H1 (cell line): ENCODE results near the gene PIAS1. TPM values are rescaled to one million over a fixed set of nuclear protein-coding genes. Genes with fewer than 3 reads are reported as not detected.

ENCODE experiments used
- CTCF ChIA-PET: fragments of 300-600 bp; sonication (Branson Sonifier 250); formaldehyde crosslinking; loops from one replicate; lab custom pipeline; 2021; ENCODE audit not compliant: partially characterized antibody; lab: Charles Lee
- POLR2A ChIA-PET: fragments of 300-600 bp; sonication (Branson Sonifier 250); formaldehyde crosslinking; loops from one replicate; lab custom pipeline; 2021; ENCODE audit warnings: inconsistent platforms; ENCODE audit not compliant: partially characterized antibody; lab: Charles Lee
- DNase-seq, 2 experiments: peaks; one replicate each; pipeline versions ENCODE4 v3.0.0 to v3.0.0-alpha.2; 2010 to 2022; ENCODE audit warnings: low spot score in 2 of 2, low read depth in 1 of 2, mixed read lengths in 1 of 2
- FAIRE-seq: peaks from 2 replicates; lab custom pipeline; 2011; peaks lifted over from hg19 to GRCh38; lab: Jason Lieb, UNC
- H2AFZ ChIP-seq: 2 replicates; pipeline ENCODE4 v1.8.1; 2012; ENCODE audit warnings: low read length, inconsistent platforms
- H2AK5ac ChIP-seq: 2 replicates; pipeline ENCODE4 v1.6.1; 2013; ENCODE audit warnings: low read depth, low read length
- H2BK120ac ChIP-seq: replicated peaks from 2 replicates; pipeline ENCODE3; 2013; ENCODE audit warnings: low read depth, low read length, inconsistent platforms
- H2BK12ac ChIP-seq: 2 replicates; pipeline ENCODE4 v1.6.1; 2013; ENCODE audit warnings: low read depth, low read length
- H2BK15ac ChIP-seq: 2 replicates; pipeline ENCODE4 v1.6.1; 2013; ENCODE audit warnings: low read length
- H2BK20ac ChIP-seq: 2 replicates; pipeline ENCODE4 v1.6.1; 2013; ENCODE audit warnings: low read length
- H2BK5ac ChIP-seq: 2 replicates; pipeline ENCODE4 v1.6.1; 2013; ENCODE audit warnings: low read depth, low read length
- H3K14ac ChIP-seq: 2 replicates; pipeline ENCODE4 v1.6.1; 2013; ENCODE audit warnings: inconsistent platforms; ENCODE audit not compliant: insufficient read length
- H3K18ac ChIP-seq: 2 replicates; pipeline ENCODE4 v1.6.1; 2013; ENCODE audit warnings: low read length; ENCODE audit errors: extremely low read depth
- H3K23ac ChIP-seq: 2 replicates; pipeline ENCODE4 v1.6.1; 2013; ENCODE audit warnings: inconsistent platforms; ENCODE audit not compliant: insufficient read length
- H3K23me2 ChIP-seq: 2 replicates; pipeline ENCODE4 v1.6.1; 2013; ENCODE audit warnings: low read depth, low read length
- H3K27ac ChIP-seq: 2 replicates; pipeline ENCODE4 v1.6.1; 2011; ENCODE audit warnings: low read depth, low read length, inconsistent platforms
- H3K27me3 ChIP-seq, 4 experiments: replicated peaks in 1 of 4; 1 replicate in 1 of 4; 2 replicates in 3 of 4; pipeline versions ENCODE4 v1.6.1 to v1.8.1; 2011 to 2013; ENCODE audit warnings: low read length in 3 of 4, mild to moderate bottlenecking in 3 of 4, inconsistent platforms in 2 of 4, mixed read lengths in 2 of 4, moderate library complexity in 1 of 4; ENCODE audit not compliant: control insufficient read depth in 3 of 4, insufficient read depth in 3 of 4; ENCODE audit errors: extremely low read depth in 1 of 4
- H3K36me3 ChIP-seq, 4 experiments: 2 replicates each; pipeline versions ENCODE4 v1.6.1 to v1.8.1; 2011 to 2013; ENCODE audit warnings: mild to moderate bottlenecking in 4 of 4, low read length in 3 of 4, moderate library complexity in 2 of 4, control low read depth in 1 of 4, inconsistent platforms in 1 of 4; ENCODE audit not compliant: insufficient read depth in 4 of 4, control insufficient read depth in 2 of 4
- H3K4ac ChIP-seq: replicated peaks from 2 replicates; pipeline ENCODE3; 2013; ENCODE audit warnings: low read length, low read depth, mixed read lengths, inconsistent platforms; ENCODE audit not compliant: insufficient read length
- H3K4me1 ChIP-seq, 4 experiments: replicated peaks in 1 of 4; 1 replicate in 1 of 4; 2 replicates in 3 of 4; pipeline versions ENCODE4 v1.6.1 to v1.8.1; 2011 to 2013; ENCODE audit warnings: low read length in 3 of 4, inconsistent platforms in 2 of 4, mixed read lengths in 1 of 4; ENCODE audit not compliant: insufficient read depth in 4 of 4, control insufficient read depth in 3 of 4
- H3K4me2 ChIP-seq, 2 experiments: 2 replicates each; pipeline versions ENCODE4 v1.6.1 to v1.8.1; 2011 to 2013; ENCODE audit warnings: low read depth in 2 of 2, low read length in 2 of 2, control low read depth in 1 of 2, inconsistent platforms in 1 of 2, mild to moderate bottlenecking in 1 of 2; ENCODE audit not compliant: insufficient read depth in 1 of 2
- H3K4me3 ChIP-seq, 4 experiments: fragments of 200-600, 300-600 bp in 1 of 4; sonication (generic), shearing (Covaris generic), sonication (Bioruptor Twin) in 1 of 4; 2 replicates each; pipeline versions ENCODE4 v1.5.1 to v1.8.1; 2011 to 2016; ENCODE audit warnings: low read length in 4 of 4, low read depth in 3 of 4, control low read depth in 2 of 4, inconsistent platforms in 2 of 4, mild to moderate bottlenecking in 2 of 4, mixed read lengths in 1 of 4, moderate library complexity in 1 of 4; ENCODE audit not compliant: insufficient read depth in 2 of 4; ENCODE audit errors: extremely low read depth in 1 of 4
- H3K56ac ChIP-seq: replicated peaks from 2 replicates; pipeline ENCODE3; 2013; ENCODE audit warnings: low read depth, mild to moderate bottlenecking, mixed read lengths, low read length, inconsistent platforms; ENCODE audit not compliant: insufficient read length
- H3K79me1 ChIP-seq: 2 replicates; pipeline ENCODE4 v1.6.1; 2013; ENCODE audit warnings: low read depth, low read length, control low read depth
- H3K79me2 ChIP-seq, 2 experiments: 2 replicates each; pipeline versions ENCODE4 v1.6.1 to v1.8.1; 2012 to 2013; ENCODE audit warnings: low read length in 2 of 2, mild to moderate bottlenecking in 2 of 2, inconsistent platforms in 1 of 2; ENCODE audit not compliant: insufficient read depth in 2 of 2, control insufficient read depth in 1 of 2
- H3K9ac ChIP-seq, 4 experiments: replicated peaks in 1 of 4; 1 replicate in 1 of 4; 2 replicates in 3 of 4; pipeline versions ENCODE4 v1.6.1 to v1.8.1; 2011 to 2013; ENCODE audit warnings: low read depth in 3 of 4, low read length in 3 of 4, control low read depth in 2 of 4, mild to moderate bottlenecking in 2 of 4, moderate library complexity in 2 of 4, inconsistent platforms in 1 of 4; ENCODE audit errors: extremely low read depth in 1 of 4
- H3K9me3 ChIP-seq, 2 experiments: 2 replicates each; pipeline versions ENCODE4 v1.6.1 to v1.8.1; 2012 to 2013; ENCODE audit warnings: mild to moderate bottlenecking in 2 of 2, moderate library complexity in 2 of 2, control low read depth in 1 of 2, inconsistent platforms in 1 of 2, low read depth in 1 of 2, low read length in 1 of 2, mixed read lengths in 1 of 2; ENCODE audit not compliant: insufficient read depth in 2 of 2
- H4K20me1 ChIP-seq, 2 experiments: replicated peaks in 1 of 2; 2 replicates each; pipeline versions ENCODE3 to v1.8.1; 2011 to 2013; ENCODE audit warnings: inconsistent platforms in 2 of 2, low read length in 2 of 2, mild to moderate bottlenecking in 1 of 2; ENCODE audit not compliant: insufficient read depth in 2 of 2, control insufficient read depth in 1 of 2
- H4K5ac ChIP-seq: 2 replicates; pipeline ENCODE4 v1.6.1; 2013; ENCODE audit warnings: low read length, low read depth, mixed read lengths, inconsistent platforms; ENCODE audit not compliant: insufficient read length
- H4K8ac ChIP-seq: 2 replicates; pipeline ENCODE4 v1.8.0; 2013; ENCODE audit warnings: mild to moderate bottlenecking, moderate library complexity, low read length, inconsistent platforms; ENCODE audit not compliant: insufficient read depth; ENCODE audit errors: extremely low read depth
- H4K91ac ChIP-seq: replicated peaks from 2 replicates; pipeline ENCODE3; 2013; ENCODE audit warnings: low read length, mixed read lengths, inconsistent platforms; ENCODE audit not compliant: insufficient read length
- RXRA ChIP-seq: IDR thresholded peaks from 2 replicates; pipeline ENCODE4 v1.6.1; 2011; ENCODE audit warnings: low read depth, mild to moderate bottlenecking, low read length, moderate library complexity; ENCODE audit not compliant: insufficient read depth
- WGBS, 2 experiments: shearing (Covaris generic) in 1 of 2; methylation state at CpG; one replicate each; pipeline versions ENCODE4 v1.1.6 to v1.1.7; 2013 to 2015; ENCODE audit warnings: low lambda C conversion rate in 2 of 2, mixed read lengths in 2 of 2, inconsistent platforms in 1 of 2, low coverage in 1 of 2, missing lambda C conversion rate in 1 of 2; ENCODE audit not compliant: insufficient replicate concordance in 2 of 2, insufficient coverage in 1 of 2, insufficient read length in 1 of 2; ENCODE audit errors: extremely low coverage in 1 of 2, missing lambda C conversion rate in 1 of 2; 5-methylcytosine and 5-hydroxymethylcytosine counted together
- polyA plus RNA-seq, 7 experiments: library from polyadenylated mRNA; depleted of rRNA in 3 of 7; stranded (reverse) in 5 of 7; unstranded in 2 of 7; fragments of >200 nt in 5 of 7; fragments of 200-250 nt in 2 of 7; gene quantifications; 1 replicate in 5 of 7; 2 replicates in 1 of 7; 4 replicates in 1 of 7; pipeline versions ENCODE4 v1.2.1 to v1.2.3, GENCODE V29; 2011 to 2013; ENCODE audit warnings: missing spikeins in 2 of 7, mixed read lengths in 2 of 7
- total RNA-seq: library from RNA; stranded (reverse); fragmentation: NEBNext Ultra II Directional; extraction: Animal tissue kit (Norgen Biotek cat#: 25700); gene quantifications from 2 replicates; pipeline ENCODE4 v1.2.1, GENCODE V29; 2021

PIAS1 gene
- total and polyA plus RNA-seq, 2 of the 8 experiments (the other 6 are each of a cell fraction or from before 2014, with no cell fraction given), result 30.8 to 34.5 TPM

DNA sequence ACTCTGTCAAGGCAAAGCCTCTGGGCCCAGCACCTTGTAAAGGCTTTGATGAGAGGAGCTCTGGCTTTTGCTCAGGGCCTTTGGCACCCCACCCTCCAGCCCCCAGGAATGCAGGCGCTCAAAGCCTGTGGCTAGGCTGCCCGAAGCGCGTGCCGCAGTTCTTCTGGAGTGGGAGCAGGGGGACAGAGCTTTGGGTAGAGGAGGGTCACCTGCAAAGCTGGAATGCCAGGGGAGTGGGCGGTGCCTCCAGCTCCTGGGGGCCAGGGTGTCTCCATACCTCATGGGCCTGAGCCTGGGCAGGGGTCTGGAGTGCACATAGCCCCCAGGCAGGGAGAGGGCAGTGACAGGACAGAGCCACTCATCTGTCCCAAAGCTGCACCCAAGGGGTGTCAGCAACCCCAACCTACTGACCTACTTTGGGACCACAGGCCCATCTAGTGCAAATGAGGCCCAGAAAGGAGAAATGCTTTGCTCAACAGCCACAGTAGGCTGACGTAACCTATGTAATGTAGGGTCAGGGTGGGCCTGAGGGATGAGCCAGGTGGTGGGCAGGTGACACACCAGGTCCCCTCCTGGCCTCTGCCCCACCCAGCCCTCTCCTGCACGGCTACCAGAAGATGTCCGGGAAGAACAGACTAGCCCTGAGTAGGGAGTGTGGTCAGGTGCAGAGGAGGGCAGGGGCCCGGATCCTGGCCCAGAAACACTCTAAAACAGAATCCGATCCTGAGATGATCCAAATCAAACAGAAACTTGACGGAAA, 153.2 kb downstream of the PIAS1 start:
- Histone ChIP-seq H2BK20ac (no peak overlapping the region), H4K91ac (no peak overlapping the region), H2BK12ac (no peak overlapping the region), H3K9ac (no peak overlapping the region), H4K5ac (no peak overlapping the region), H3K4ac (no peak overlapping the region), H4K8ac (peak overlapping the region; percentile 46; the same call in 1 of the 2 replicates), H3K4me1 (peaks cover 2 to 39% (median 20%) of the 10 kb centered on the region in 4 experiments), H3K4me3 (no peak overlapping the region), H3K23ac (no peak overlapping the region), H3K79me1 (peaks cover 5% of the 10 kb centered on the region; the same call in 1 of the 2 replicates), H3K9me3 (no peaks in the 10 kb centered on the region), H3K27ac (no peak overlapping the region), H2BK5ac (peak overlapping the region; percentile 69; the same call in 1 of the 2 replicates), H3K23me2 (no peaks in the 10 kb centered on the region), H3K14ac (no peak overlapping the region), H2BK15ac (no peak overlapping the region), H2BK120ac (no peak overlapping the region), H3K36me3 (no peaks in the 10 kb centered on the region; a peak in 1 of 8 replicates), H3K4me2 (no peak overlapping the region), H3K18ac (no peak overlapping the region; the same call in 1 of the 2 replicates), H4K20me1 (peaks cover 10 to 30% of the 10 kb centered on the region in 2 experiments), H2AK5ac (no peak overlapping the region), H2AFZ (no peak overlapping the region), H3K27me3 (no peaks in the 10 kb centered on the region), H3K56ac (no peak overlapping the region), H3K79me2 (peaks cover 0 to 18% of the 10 kb centered on the region in 2 experiments; a peak in 1 of 4 replicates)
- ChIA-PET CTCF (interaction anchor here (0.7 to 4.3 kb wide), 2 partner anchors 12 to 272 kb away, joined by 4 to 36 read pairs; no protein-coding TSS in a partner anchor), POLR2A (interaction anchor here (0.6 to 3.1 kb wide), 3 partner anchors 12 to 46 kb away, joined by 3 to 20 read pairs (median 4); partner anchors contain the start of gene CLN6)
- DNase-seq, result no peak
- 81% methylated on average over 12 of the region's 12 CpGs; no CpG with 5 or more reads in 1 of the 2 experiments for WGBS, 2 experiments
- no peak for FAIRE-seq
- no peak for TF ChIP-seq RXRA
